GM21786 (cell line): Measurements from ENCODE around the gene ZNF691.
"Not testable (repeated sequence)": the region's sequence is repeated elsewhere in the genome, so short reads cannot be mapped to it uniquely, and the experiment has no call there.

ENCODE experiments used
- ATAC-seq: cut with Tn5 transposase; IDR thresholded peaks from one replicate; pipeline ENCODE4 v1.9.1; 2021; ENCODE audit not compliant: unreplicated experiment

Gene ZNF691

GRCh38 chr1:42846257-42847110 is at the start of gene ZNF691:
Gene ZNF691, plus strand, starts transcription at chr1:42846613. Its CDS starts 3,046 bp downstream, at chr1:42849659.
- ATAC-seq: peak; percentile 94

DNA sequence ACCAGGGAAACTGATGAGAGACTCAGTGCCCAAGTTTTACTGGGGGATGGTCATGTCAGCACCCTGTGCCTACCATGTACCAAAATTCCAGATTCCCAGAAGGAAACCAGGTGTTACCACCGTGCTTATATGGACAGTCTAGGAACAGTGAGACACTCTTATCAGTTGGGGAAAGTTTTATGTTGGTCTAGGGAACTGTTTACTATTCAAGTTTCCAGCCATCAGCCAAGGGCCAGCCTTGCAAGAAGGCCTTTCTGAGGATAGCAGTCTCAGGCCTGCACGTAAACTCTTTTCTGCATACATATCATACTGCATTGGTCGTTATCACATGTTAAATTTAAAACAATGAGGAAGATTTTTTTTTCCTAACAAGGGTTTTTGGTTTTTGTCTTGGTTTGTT is 49.0 kb upstream of the ZNF691 start:
- ATAC-seq: no peak

DNA sequence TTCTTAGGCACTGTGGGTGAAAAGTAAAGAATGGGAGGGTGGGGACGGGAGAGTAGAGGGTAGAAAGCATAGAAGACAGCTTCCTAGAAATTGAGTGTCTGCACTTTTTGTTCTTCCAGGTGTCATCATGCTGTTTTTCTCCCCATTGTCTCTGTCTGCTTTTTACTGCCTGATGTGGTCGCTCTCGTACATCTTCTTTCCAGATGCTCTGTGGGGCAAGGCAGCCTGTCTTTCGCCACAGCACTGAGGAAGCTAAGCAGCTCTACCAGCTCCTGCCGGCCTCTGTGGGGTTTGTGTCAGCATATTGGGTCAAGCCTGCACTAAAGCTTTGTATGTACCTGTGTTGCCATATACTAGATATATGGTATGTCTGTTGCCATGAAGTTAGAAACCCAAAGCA is 48.4 kb upstream of the ZNF691 start:
- ATAC-seq: no peak

DNA sequence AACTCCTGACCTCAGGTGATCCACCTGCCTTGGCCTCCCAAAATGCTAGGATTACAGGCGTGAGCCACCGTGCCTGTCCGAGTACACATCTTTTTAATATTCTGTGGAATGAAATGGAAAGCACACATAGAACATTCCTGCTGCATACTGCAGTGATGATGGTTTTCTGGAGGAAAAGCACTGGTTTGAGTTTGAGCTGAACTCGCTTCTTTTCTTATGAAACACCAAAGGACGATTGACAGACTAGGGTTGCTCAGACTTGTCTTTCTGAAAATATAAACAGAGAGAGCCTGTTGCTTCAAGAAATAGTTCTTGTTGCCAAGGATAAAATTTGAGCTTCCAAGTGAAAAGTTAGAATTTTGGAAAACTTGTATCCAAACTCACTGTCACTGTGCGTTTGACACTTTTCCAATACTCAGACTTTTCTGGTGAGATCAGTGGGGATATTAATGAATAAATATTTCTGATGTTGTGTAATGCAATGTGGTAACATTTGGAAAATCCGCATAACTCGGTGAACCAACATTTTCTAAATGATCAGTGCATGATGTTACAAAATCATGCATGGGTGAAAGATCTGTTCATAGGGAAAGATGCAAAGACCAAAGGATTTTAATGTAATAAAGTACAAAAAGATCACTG is 44.5 kb upstream of the ZNF691 start:
- ATAC-seq: no peak

GRCh38 chr1:42806171-42806570 is 40.2 kb upstream of the ZNF691 start:
- no peak for ATAC-seq

- no peak for ATAC-seq
These were observed 39.8 kb upstream of the ZNF691 start for GRCh38 chr1:42806593-42806992.

DNA sequence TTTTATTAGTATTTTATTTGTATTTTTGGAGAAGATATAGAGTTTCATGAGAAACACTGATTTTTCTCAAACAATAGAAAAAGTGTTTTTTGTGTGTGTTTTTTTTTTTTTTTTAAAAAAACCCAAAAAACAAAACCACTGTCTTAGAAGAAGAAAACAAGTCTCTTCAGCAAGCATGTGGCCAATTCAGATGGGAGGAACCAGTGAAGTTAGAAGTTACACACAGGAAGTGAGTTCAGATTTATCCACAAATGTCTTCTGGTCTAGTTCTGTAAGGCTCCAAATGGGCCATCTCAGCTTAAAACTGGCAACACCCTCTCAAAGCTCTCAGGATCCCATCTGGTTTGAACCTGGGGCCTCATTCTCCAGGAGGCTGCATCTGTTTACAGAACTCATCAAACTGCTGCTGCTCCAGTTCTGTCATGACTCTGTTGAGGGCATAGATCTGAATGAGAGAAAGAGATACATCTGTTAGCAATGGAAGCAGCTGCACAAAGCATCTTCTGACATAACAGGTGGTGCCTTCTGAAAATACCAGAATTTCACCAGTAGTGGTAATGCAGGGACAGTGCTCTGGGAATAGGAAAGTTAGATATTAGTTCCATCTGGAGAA is 39.3 kb upstream of the ZNF691 start:
- ATAC-seq: no peak

GRCh38 chr1:42814815-42815214 is 31.6 kb upstream of the ZNF691 start:
- ATAC-seq: not testable (repeated sequence)

DNA sequence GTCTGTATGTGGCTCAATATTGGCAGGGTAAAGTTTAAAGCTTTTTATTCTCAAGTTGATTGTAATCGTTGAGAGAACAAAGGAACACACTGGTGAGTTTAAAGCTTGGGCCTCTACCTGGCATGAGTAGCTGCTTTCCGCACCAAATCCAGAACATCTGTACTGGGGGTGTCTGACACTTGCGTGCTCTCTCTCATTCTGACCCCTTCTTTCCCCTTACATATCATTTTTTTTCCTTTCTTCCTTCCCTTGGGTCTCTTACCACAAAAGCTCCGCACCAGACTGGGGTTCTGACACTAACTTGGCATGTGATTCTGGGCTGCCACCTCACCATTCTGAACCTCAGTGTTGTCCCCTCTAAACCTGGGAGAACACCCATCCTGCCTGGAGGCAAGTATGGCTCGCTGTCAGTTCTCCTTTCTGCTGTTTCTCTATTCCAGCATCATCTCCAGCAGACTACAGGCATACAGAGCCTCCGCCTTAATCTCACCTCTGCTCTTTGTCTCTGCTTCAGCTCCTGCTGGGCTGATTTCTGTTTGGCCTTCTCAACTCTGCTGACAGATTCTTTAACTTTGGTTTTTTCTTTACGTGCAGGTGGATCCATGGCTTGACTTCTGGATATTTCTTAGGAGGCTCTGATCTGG is 30.4 kb upstream of the ZNF691 start:
- ATAC-seq: no peak

DNA sequence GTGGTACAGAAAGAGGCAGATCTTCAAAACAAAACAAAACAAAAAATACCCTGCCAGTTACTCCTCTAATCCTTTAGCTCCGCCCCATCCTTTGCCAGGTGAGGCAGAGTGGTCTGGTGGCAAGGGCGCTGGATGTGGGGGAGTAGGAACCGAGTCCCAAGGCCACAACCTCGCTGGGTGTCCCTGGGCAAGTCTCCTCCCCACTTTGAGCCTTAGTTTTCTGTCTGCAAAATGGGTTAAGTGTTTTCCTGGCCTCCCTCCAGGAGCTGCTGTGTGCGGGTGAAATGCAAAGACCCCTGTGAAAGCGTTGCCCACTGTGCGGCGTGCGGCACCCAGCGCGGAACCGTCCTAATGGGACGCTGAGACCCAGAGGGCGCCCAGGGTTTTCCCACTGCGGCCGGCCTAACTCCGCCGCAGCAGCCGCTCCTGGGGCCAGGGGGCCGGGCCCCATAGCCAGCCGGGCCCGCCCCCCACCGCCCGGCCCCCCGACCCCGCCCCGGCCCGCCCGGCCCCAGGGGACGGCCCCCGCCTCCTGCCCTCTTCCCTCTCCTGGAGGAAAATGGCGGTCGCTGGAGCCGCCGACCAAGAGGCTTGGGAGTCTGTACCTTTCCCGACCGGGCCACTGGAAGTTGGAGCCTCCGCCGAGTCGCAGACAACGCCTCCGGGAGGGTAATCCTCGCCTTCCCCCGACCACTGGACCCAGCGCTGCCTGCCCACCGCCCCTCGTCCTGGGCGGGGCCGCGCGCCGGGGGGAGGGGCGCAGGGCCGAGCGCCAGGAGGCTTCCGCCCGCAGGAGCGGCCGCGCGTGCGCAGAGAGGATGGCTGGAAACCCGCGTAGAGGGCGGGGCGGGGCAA is 29.6 kb upstream of the ZNF691 start, which contains the start of the genes ERMAP and SVBP:
Gene ERMAP, plus strand, starts transcription at position 538 of the 855 bp plus-strand sequence. CDS start 13,327 bp downstream, outside the sequence.
Gene SVBP, minus strand, starts transcription at position 813 of the 855 bp plus-strand sequence. CDS start 853 bp downstream, outside the sequence.
- ATAC-seq: peak; percentile 71

DNA sequence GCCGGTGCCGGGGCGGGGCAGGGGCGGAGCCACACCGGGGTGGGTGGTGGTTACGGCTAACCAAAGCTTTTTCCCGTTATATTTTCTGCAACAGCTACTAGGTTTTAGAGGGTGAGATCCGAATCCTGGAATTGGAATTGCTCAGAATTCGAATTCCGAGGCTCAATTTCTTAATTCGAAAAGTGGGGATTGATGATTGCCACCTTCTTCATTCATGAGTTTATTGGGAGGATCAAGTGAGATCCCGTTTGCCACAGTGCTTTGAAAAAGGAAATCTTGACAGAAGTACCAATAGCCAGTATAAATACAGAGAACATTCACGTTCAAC is 29.0 kb upstream of the ZNF691 start:
- no peak for ATAC-seq

DNA sequence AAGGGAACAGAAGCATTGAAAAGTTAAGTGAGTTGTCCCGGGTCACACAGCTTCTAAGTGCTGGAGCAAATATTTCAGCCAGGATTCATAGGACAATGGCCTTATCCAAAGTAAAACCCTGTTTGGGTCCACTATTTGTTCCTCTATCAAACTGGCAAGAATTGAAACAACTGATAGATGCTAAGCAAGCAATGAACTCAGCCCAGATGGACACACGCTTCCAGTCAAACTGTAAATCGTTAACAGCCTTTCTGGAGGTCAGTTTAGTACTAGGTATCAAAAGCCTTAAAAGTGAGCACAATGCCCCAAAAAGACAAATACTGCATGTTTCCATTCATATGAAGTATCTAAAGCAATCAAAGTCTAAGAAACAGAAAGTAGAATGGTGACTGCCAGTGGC is 28.4 kb upstream of the ZNF691 start:
- no peak for ATAC-seq

DNA sequence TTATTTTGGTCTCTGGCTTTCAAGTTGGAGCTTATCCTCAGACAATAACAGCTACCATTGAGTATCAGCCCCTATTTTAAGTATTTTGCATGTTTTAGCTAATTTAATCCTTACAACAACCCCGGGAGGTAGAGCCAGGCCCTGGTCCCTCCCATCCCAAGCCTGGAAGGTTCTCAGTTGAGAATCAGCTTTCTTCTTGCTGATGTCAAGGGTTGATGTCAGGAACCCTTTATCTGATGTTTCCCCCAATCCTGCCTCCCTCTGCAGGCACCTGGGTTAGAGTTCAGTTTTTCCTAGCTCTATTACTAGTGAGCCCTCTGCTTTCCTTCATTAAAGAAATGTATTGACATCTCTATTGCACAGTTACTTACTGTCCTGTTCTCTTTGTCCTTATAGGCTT is 25.6 kb upstream of the ZNF691 start:
- ATAC-seq: no peak

DNA sequence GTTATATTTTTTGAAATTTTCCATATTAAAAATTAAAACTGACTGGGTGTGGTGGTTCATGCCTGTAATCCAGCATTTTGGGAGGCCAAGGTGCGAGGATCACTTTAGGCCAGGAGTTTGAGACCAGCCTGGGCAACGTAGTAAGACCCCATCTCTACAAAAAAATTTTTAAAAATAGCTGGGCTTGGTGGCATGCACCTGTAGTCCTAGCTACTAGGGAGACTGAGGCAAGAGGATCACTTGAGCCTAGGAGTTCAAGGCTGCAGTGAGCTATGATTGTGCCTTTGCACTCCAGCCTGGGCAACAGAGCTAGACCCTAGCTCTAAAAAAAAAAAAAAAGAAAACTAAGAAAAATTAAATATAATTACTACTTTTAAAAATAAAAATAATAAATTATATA is 24.7 kb upstream of the ZNF691 start:
- no peak for ATAC-seq

- ATAC-seq: no peak
These were observed 23.5 kb upstream of the ZNF691 start for GRCh38 chr1:42822800-42823392.

DNA sequence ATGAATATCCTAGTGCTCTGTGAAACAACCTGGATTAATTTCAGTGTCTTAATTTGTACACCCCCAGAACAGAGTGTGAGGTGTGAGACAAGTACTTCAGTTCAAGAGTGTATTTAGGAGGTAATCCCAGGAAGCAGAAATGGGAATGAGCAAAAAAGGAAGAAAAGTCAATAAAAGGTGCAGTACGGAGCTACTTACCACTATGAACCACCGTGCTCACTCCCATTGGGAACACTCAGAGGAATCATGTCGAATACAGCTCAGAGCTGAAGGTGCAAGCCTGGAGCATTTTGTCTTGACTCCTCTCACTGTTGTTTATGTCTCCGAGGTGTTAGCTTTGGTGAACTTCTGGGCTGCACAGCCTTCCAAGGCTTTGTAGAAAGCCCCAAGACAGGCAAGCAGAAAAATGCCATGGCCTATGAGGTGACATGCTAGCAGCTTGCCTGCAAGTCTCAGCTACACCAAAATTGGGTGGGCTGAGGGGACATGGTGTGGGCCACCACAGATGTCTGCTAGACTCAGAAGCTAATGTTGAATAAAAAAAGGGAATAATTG is 21.9 kb upstream of the ZNF691 start:
- no peak for ATAC-seq

DNA sequence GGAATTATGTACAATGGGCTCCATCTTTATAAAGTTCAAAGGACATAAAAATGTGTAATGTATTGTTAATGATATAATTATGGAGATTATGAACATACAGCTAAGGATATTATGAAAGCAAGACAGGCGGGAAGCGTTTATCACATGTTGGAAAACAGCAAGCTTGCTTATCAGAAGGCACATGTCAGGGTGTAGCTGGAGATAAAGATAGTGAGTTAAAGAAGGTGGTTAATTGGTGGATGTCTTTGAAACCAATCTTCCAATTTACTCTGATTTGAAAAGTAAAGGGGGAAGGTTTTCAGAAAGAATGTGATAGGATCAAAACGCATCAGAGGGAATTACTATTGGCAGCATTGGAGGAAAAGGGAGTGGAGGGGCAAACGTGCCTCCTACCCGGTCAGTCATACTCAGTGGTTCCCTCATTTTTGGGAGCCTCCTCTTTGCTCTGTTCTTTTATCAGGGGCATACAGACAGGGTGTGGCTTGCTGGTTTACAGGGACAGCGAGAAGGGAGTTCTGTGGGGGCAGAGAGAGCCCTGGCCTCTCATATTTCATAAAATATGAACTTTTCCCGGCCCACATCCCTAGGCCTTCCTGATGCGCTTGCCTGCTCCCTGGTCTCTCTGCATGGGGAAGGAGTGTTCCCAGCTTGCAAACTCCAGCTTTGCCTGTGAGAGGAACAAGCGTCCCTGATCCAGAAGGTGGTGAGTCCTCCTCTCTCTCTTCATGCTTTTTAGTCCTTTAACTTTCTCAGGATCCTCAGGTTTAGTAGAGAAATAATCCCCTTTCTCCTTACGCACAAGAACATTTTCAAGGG is 21.2 kb upstream of the ZNF691 start:
- no peak for ATAC-seq

DNA sequence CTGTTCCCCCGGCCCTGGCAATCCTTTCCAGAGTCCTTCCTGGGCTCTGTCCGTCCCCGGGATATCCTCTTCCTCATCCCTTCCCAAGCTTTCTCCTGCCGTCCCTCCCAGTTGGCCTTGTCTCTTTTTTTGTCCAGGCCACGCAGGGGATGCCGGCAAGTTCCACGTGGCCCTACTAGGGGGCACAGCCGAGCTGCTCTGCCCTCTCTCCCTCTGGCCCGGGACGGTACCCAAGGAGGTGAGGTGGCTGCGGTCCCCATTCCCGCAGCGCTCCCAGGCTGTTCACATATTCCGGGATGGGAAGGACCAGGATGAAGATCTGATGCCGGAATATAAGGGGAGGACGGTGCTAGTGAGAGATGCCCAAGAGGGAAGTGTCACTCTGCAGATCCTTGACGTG is 15.8 kb upstream of the ZNF691 start:
- ATAC-seq: no peak

GRCh38 chr1:42831273-42831672 is 15.1 kb upstream of the ZNF691 start:
- no peak for ATAC-seq
